H1 (cell line): Measurements from ENCODE around the gene GALNT2. TPM values are rescaled to one million over a fixed set of nuclear protein-coding genes. Genes with fewer than 3 reads are reported as not detected.

Experiments used
- CTCF ChIA-PET: fragments of 300-600 bp; sonication (Branson Sonifier 250); formaldehyde crosslinking; loops from one replicate; lab custom pipeline; 2021; ENCODE audit not compliant: partially characterized antibody; lab: Charles Lee
- POLR2A ChIA-PET: fragments of 300-600 bp; sonication (Branson Sonifier 250); formaldehyde crosslinking; loops from one replicate; lab custom pipeline; 2021; ENCODE audit warnings: inconsistent platforms; ENCODE audit not compliant: partially characterized antibody; lab: Charles Lee
- DNase-seq, 2 experiments: peaks; one replicate each; pipeline versions ENCODE4 v3.0.0 to v3.0.0-alpha.2; 2010 to 2022; ENCODE audit warnings: low spot score in 2 of 2, low read depth in 1 of 2, mixed read lengths in 1 of 2
- FAIRE-seq: peaks from 2 replicates; lab custom pipeline; 2011; peaks lifted over from hg19 to GRCh38; lab: Jason Lieb, UNC
- H2AFZ ChIP-seq: 2 replicates; pipeline ENCODE4 v1.8.1; 2012; ENCODE audit warnings: low read length, inconsistent platforms
- H2AK5ac ChIP-seq: 2 replicates; pipeline ENCODE4 v1.6.1; 2013; ENCODE audit warnings: low read depth, low read length
- H2BK120ac ChIP-seq: replicated peaks from 2 replicates; pipeline ENCODE3; 2013; ENCODE audit warnings: low read depth, low read length, inconsistent platforms
- H2BK12ac ChIP-seq: 2 replicates; pipeline ENCODE4 v1.6.1; 2013; ENCODE audit warnings: low read depth, low read length
- H2BK15ac ChIP-seq: 2 replicates; pipeline ENCODE4 v1.6.1; 2013; ENCODE audit warnings: low read length
- H2BK20ac ChIP-seq: 2 replicates; pipeline ENCODE4 v1.6.1; 2013; ENCODE audit warnings: low read length
- H2BK5ac ChIP-seq: 2 replicates; pipeline ENCODE4 v1.6.1; 2013; ENCODE audit warnings: low read depth, low read length
- H3K14ac ChIP-seq: 2 replicates; pipeline ENCODE4 v1.6.1; 2013; ENCODE audit warnings: inconsistent platforms; ENCODE audit not compliant: insufficient read length
- H3K18ac ChIP-seq: 2 replicates; pipeline ENCODE4 v1.6.1; 2013; ENCODE audit warnings: low read length; ENCODE audit errors: extremely low read depth
- H3K23ac ChIP-seq: 2 replicates; pipeline ENCODE4 v1.6.1; 2013; ENCODE audit warnings: inconsistent platforms; ENCODE audit not compliant: insufficient read length
- H3K23me2 ChIP-seq: 2 replicates; pipeline ENCODE4 v1.6.1; 2013; ENCODE audit warnings: low read depth, low read length
- H3K27ac ChIP-seq: 2 replicates; pipeline ENCODE4 v1.6.1; 2011; ENCODE audit warnings: low read depth, low read length, inconsistent platforms
- H3K27me3 ChIP-seq, 4 experiments: replicated peaks in 1 of 4; 1 replicate in 1 of 4; 2 replicates in 3 of 4; pipeline versions ENCODE4 v1.6.1 to v1.8.1; 2011 to 2013; ENCODE audit warnings: low read length in 3 of 4, mild to moderate bottlenecking in 3 of 4, inconsistent platforms in 2 of 4, mixed read lengths in 2 of 4, moderate library complexity in 1 of 4; ENCODE audit not compliant: control insufficient read depth in 3 of 4, insufficient read depth in 3 of 4; ENCODE audit errors: extremely low read depth in 1 of 4
- H3K36me3 ChIP-seq, 4 experiments: 2 replicates each; pipeline versions ENCODE4 v1.6.1 to v1.8.1; 2011 to 2013; ENCODE audit warnings: mild to moderate bottlenecking in 4 of 4, low read length in 3 of 4, moderate library complexity in 2 of 4, control low read depth in 1 of 4, inconsistent platforms in 1 of 4; ENCODE audit not compliant: insufficient read depth in 4 of 4, control insufficient read depth in 2 of 4
- H3K4ac ChIP-seq: replicated peaks from 2 replicates; pipeline ENCODE3; 2013; ENCODE audit warnings: low read length, low read depth, mixed read lengths, inconsistent platforms; ENCODE audit not compliant: insufficient read length
- H3K4me1 ChIP-seq, 4 experiments: replicated peaks in 1 of 4; 1 replicate in 1 of 4; 2 replicates in 3 of 4; pipeline versions ENCODE4 v1.6.1 to v1.8.1; 2011 to 2013; ENCODE audit warnings: low read length in 3 of 4, inconsistent platforms in 2 of 4, mixed read lengths in 1 of 4; ENCODE audit not compliant: insufficient read depth in 4 of 4, control insufficient read depth in 3 of 4
- H3K4me2 ChIP-seq, 2 experiments: 2 replicates each; pipeline versions ENCODE4 v1.6.1 to v1.8.1; 2011 to 2013; ENCODE audit warnings: low read depth in 2 of 2, low read length in 2 of 2, control low read depth in 1 of 2, inconsistent platforms in 1 of 2, mild to moderate bottlenecking in 1 of 2; ENCODE audit not compliant: insufficient read depth in 1 of 2
- H3K4me3 ChIP-seq, 4 experiments: fragments of 200-600, 300-600 bp in 1 of 4; sonication (generic), shearing (Covaris generic), sonication (Bioruptor Twin) in 1 of 4; 2 replicates each; pipeline versions ENCODE4 v1.5.1 to v1.8.1; 2011 to 2016; ENCODE audit warnings: low read length in 4 of 4, low read depth in 3 of 4, control low read depth in 2 of 4, inconsistent platforms in 2 of 4, mild to moderate bottlenecking in 2 of 4, mixed read lengths in 1 of 4, moderate library complexity in 1 of 4; ENCODE audit not compliant: insufficient read depth in 2 of 4; ENCODE audit errors: extremely low read depth in 1 of 4
- H3K56ac ChIP-seq: replicated peaks from 2 replicates; pipeline ENCODE3; 2013; ENCODE audit warnings: low read depth, mild to moderate bottlenecking, mixed read lengths, low read length, inconsistent platforms; ENCODE audit not compliant: insufficient read length
- H3K79me1 ChIP-seq: 2 replicates; pipeline ENCODE4 v1.6.1; 2013; ENCODE audit warnings: low read depth, low read length, control low read depth
- H3K79me2 ChIP-seq, 2 experiments: 2 replicates each; pipeline versions ENCODE4 v1.6.1 to v1.8.1; 2012 to 2013; ENCODE audit warnings: low read length in 2 of 2, mild to moderate bottlenecking in 2 of 2, inconsistent platforms in 1 of 2; ENCODE audit not compliant: insufficient read depth in 2 of 2, control insufficient read depth in 1 of 2
- H3K9ac ChIP-seq, 4 experiments: replicated peaks in 1 of 4; 1 replicate in 1 of 4; 2 replicates in 3 of 4; pipeline versions ENCODE4 v1.6.1 to v1.8.1; 2011 to 2013; ENCODE audit warnings: low read depth in 3 of 4, low read length in 3 of 4, control low read depth in 2 of 4, mild to moderate bottlenecking in 2 of 4, moderate library complexity in 2 of 4, inconsistent platforms in 1 of 4; ENCODE audit errors: extremely low read depth in 1 of 4
- H3K9me3 ChIP-seq, 2 experiments: 2 replicates each; pipeline versions ENCODE4 v1.6.1 to v1.8.1; 2012 to 2013; ENCODE audit warnings: mild to moderate bottlenecking in 2 of 2, moderate library complexity in 2 of 2, control low read depth in 1 of 2, inconsistent platforms in 1 of 2, low read depth in 1 of 2, low read length in 1 of 2, mixed read lengths in 1 of 2; ENCODE audit not compliant: insufficient read depth in 2 of 2
- H4K20me1 ChIP-seq, 2 experiments: replicated peaks in 1 of 2; 2 replicates each; pipeline versions ENCODE3 to v1.8.1; 2011 to 2013; ENCODE audit warnings: inconsistent platforms in 2 of 2, low read length in 2 of 2, mild to moderate bottlenecking in 1 of 2; ENCODE audit not compliant: insufficient read depth in 2 of 2, control insufficient read depth in 1 of 2
- H4K5ac ChIP-seq: 2 replicates; pipeline ENCODE4 v1.6.1; 2013; ENCODE audit warnings: low read length, low read depth, mixed read lengths, inconsistent platforms; ENCODE audit not compliant: insufficient read length
- H4K8ac ChIP-seq: 2 replicates; pipeline ENCODE4 v1.8.0; 2013; ENCODE audit warnings: mild to moderate bottlenecking, moderate library complexity, low read length, inconsistent platforms; ENCODE audit not compliant: insufficient read depth; ENCODE audit errors: extremely low read depth
- H4K91ac ChIP-seq: replicated peaks from 2 replicates; pipeline ENCODE3; 2013; ENCODE audit warnings: low read length, mixed read lengths, inconsistent platforms; ENCODE audit not compliant: insufficient read length
- ASH2L ChIP-seq: fragments of 200-600, 300-600 bp; sonication (generic); IDR thresholded peaks from one replicate; pipeline ENCODE4 v1.7.1; 2017; ENCODE audit warnings: low read length
- CHD2 ChIP-seq: IDR thresholded peaks from 2 replicates; pipeline ENCODE4 v1.6.1; 2012; ENCODE audit warnings: low read length, improper control_type of control experiment
- EGR1 ChIP-seq: IDR thresholded peaks from 2 replicates; pipeline ENCODE4 v1.6.1; 2011; ENCODE audit warnings: low read depth, low read length, borderline replicate concordance
- GABPA ChIP-seq: IDR thresholded peaks from 2 replicates; pipeline ENCODE4 v1.6.1; 2011; ENCODE audit warnings: mild to moderate bottlenecking, low read length, moderate library complexity, borderline replicate concordance; ENCODE audit not compliant: insufficient read depth
- KDM5A ChIP-seq: fragments of 200-600 bp; IDR thresholded peaks from 2 replicates; pipeline ENCODE4 v1.7.1; 2012; ENCODE audit warnings: mild to moderate bottlenecking, low read length, inconsistent platforms, mixed read lengths
- PHF8 ChIP-seq: fragments of 200-600 bp; sonication (generic); conservative IDR thresholded peaks from 2 replicates; pipeline ENCODE4 v1.7.1; 2012; ENCODE audit warnings: low read depth, mild to moderate bottlenecking, inconsistent platforms, low read length, moderate library complexity
- RBBP5 ChIP-seq: IDR thresholded peaks from 2 replicates; pipeline ENCODE4 v1.7.1; 2012; ENCODE audit warnings: low read depth, mild to moderate bottlenecking, inconsistent platforms, low read length, moderate library complexity, borderline replicate concordance
- SIN3A ChIP-seq, 2 experiments: IDR thresholded peaks in 1 of 2; conservative IDR thresholded peaks in 1 of 2; 2 replicates each; pipeline ENCODE4 v1.6.1; 2011 to 2012; ENCODE audit warnings: low read length in 2 of 2, improper control_type of control experiment in 1 of 2, low read depth in 1 of 2, mild to moderate bottlenecking in 1 of 2
- SRF ChIP-seq: IDR thresholded peaks from 2 replicates; pipeline ENCODE4 v1.6.1; 2011; ENCODE audit warnings: mild to moderate bottlenecking, low read depth, low read length, moderate library complexity
- TCF12 ChIP-seq: IDR thresholded peaks from 2 replicates; pipeline ENCODE4 v1.6.1; 2011; ENCODE audit warnings: low read depth, mild to moderate bottlenecking, low read length
- TEAD4 ChIP-seq: IDR thresholded peaks from 2 replicates; pipeline ENCODE4 v1.6.1; 2012; ENCODE audit warnings: low read depth, low read length, inconsistent platforms, mixed read lengths
- WGBS, 2 experiments: shearing (Covaris generic) in 1 of 2; methylation state at CpG; one replicate each; pipeline versions ENCODE4 v1.1.6 to v1.1.7; 2013 to 2015; ENCODE audit warnings: low lambda C conversion rate in 2 of 2, mixed read lengths in 2 of 2, inconsistent platforms in 1 of 2, low coverage in 1 of 2, missing lambda C conversion rate in 1 of 2; ENCODE audit not compliant: insufficient replicate concordance in 2 of 2, insufficient coverage in 1 of 2, insufficient read length in 1 of 2; ENCODE audit errors: extremely low coverage in 1 of 2, missing lambda C conversion rate in 1 of 2; 5-methylcytosine and 5-hydroxymethylcytosine counted together
- polyA plus RNA-seq, 7 experiments: library from polyadenylated mRNA; depleted of rRNA in 3 of 7; stranded (reverse) in 5 of 7; unstranded in 2 of 7; fragments of >200 nt in 5 of 7; fragments of 200-250 nt in 2 of 7; gene quantifications; 1 replicate in 5 of 7; 2 replicates in 1 of 7; 4 replicates in 1 of 7; pipeline versions ENCODE4 v1.2.1 to v1.2.3, GENCODE V29; 2011 to 2013; ENCODE audit warnings: missing spikeins in 2 of 7, mixed read lengths in 2 of 7
- total RNA-seq: library from RNA; stranded (reverse); fragmentation: NEBNext Ultra II Directional; extraction: Animal tissue kit (Norgen Biotek cat#: 25700); gene quantifications from 2 replicates; pipeline ENCODE4 v1.2.1, GENCODE V29; 2021
- TF ChIP-seq, protein P1 (sequence below): IDR thresholded peaks from 2 replicates; pipeline ENCODE4 v1.6.1; 2012; ENCODE audit warnings: inconsistent platforms

GALNT2 gene
- total and polyA plus RNA-seq, 2 of the 8 experiments (the other 6 are each of a cell fraction or from before 2014, with no cell fraction given), result 34.5 to 75.3 TPM

DNA sequence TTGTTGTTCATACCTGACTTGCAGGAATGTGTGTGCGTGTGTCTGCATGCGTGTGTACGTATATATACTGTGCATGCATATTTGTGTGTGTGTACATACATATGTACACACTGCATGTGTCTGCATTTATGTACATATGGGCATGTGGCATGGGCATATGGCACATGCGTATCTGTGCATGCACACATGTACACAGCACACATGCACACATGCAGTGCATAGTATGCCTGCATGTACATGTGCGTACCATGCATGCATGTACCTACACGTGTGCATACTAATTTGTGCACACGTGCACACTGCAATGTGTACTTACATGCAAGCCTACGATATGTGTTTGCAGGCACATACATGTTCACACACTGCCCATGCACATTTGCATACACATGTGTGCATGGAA is 43.9 kb downstream of the GALNT2 start:
- no peak overlapping the region; the same call in 1 of the 2 replicates for H4K8ac ChIP-seq
- H4K91ac ChIP-seq, result peak overlapping the region; percentile 49
- DNase-seq (no peak), FAIRE-seq (no peak)
- H2AK5ac ChIP-seq, result 0 out of 2 replicates have a peak overlapping the region, but pooled peaks have one; percentile 14
- H3K27me3 ChIP-seq, result no peaks in the 10 kb centered on the region
- H4K20me1 ChIP-seq, result peaks cover 0 to 6% of the 10 kb centered on the region in 2 experiments
- no peak overlapping the region; a peak in 1 of 7 replicates for H3K9ac ChIP-seq
- peaks cover 9 to 32% (median 20%) of the 10 kb centered on the region in 4 experiments for H3K4me1 ChIP-seq
- H3K79me1 ChIP-seq, result peaks cover 23% of the 10 kb centered on the region
- no peak overlapping the region for H3K27ac ChIP-seq
- ChIA-PET CTCF (interaction anchor here (11.3 kb wide), 1 partner anchor 10 kb away, joined by 79 read pairs; no protein-coding TSS in a partner anchor), POLR2A (no interaction called here)
- H2BK5ac ChIP-seq, result no peak overlapping the region
- no peaks in the 10 kb centered on the region for H3K9me3 ChIP-seq
- H3K36me3 ChIP-seq, result no peaks in the 10 kb centered on the region
- H3K79me2 ChIP-seq, result peaks cover 5 to 72% of the 10 kb centered on the region in 2 experiments
- no peak overlapping the region for H3K14ac ChIP-seq
- peak overlapping the region; percentile 4 for H2BK120ac ChIP-seq
- 88% methylated on average over 8 of the region's 8 CpGs; no CpG with 5 or more reads in 1 of the 2 experiments for WGBS, 2 experiments
- H3K4me3 ChIP-seq, result no peak overlapping the region
- H2BK15ac ChIP-seq, result no peak overlapping the region
- H3K56ac ChIP-seq, result no peak overlapping the region
- no peak overlapping the region; the same call in 1 of the 2 replicates for H2BK12ac ChIP-seq
- H3K18ac ChIP-seq, result no peak overlapping the region
- peak overlapping the region; percentile 0 for H3K4ac ChIP-seq
- H2AFZ ChIP-seq, result no peak overlapping the region
- no peak overlapping the region for H4K5ac ChIP-seq
- H2BK20ac ChIP-seq, result no peak overlapping the region
- peak overlapping the region in 1 of 2 experiments; percentile 18; a peak in 1 of 4 replicates for H3K4me2 ChIP-seq
- peak overlapping the region; percentile 21 for H3K23ac ChIP-seq
- no peaks in the 10 kb centered on the region for H3K23me2 ChIP-seq
- TF ChIP-seq, protein P1, sequence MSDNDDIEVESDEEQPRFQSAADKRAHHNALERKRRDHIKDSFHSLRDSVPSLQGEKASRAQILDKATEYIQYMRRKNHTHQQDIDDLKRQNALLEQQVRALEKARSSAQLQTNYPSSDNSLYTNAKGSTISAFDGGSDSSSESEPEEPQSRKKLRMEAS, result no peak
- no peak for TF ChIP-seq KDM5A
- no peak for TF ChIP-seq TCF12
- TF ChIP-seq ASH2L, result no peak
- no peak for TF ChIP-seq EGR1
- TF ChIP-seq SRF, result no peak
- no peak for TF ChIP-seq PHF8
- TF ChIP-seq GABPA, result no peak
- no peak for TF ChIP-seq CHD2
- no peak for TF ChIP-seq TEAD4
- no peak for TF ChIP-seq RBBP5
- no peak for TF ChIP-seq SIN3A (conservative IDR thresholded peaks at IDR 0.05 in 1 of 2, IDR thresholded peaks at IDR 0.05 in 1 of 2; ENCODE audit: low read depth in 1 of 2, low read length in 2 of 2)
